ENCODE data around the gene MRTFB.

MRTFB gene

DNA sequence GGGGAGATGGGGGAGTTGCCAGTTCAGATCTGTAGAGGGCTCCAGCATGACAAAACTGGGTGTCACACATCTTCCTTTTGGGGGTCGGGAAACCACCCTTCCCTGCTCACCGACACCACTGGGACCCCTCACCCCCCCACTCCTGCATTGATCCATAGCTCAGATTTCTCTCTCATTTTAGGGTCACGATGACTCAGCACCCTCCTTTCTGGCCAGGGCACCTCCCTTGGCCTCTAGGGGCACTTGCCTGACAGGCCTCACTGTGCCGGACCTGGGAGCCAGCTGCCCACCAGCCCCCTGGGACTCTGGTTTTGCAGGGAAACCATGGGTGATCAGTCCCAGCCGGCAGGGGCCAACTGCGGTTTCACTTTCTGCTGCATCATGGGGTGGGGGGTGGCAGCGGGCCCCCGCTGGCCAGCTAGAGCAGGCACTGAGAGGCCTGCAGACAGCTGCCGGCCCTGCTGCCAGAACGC, 239.4 kb downstream of the MRTFB start:
- no peaks in the 10 kb centered on the region for H3K36me3 ChIP-seq (ENCODE audit: control insufficient read depth in 2 of 2, insufficient read depth in 2 of 2, low read length in 2 of 2)
- no peak overlapping the region for H3K27ac ChIP-seq (ENCODE audit: low read depth in 2 of 2, low read length in 2 of 2)
- H3K9me3 ChIP-seq (ENCODE audit: control insufficient read depth in 2 of 2, low read length in 2 of 2) = no peaks in the 10 kb centered on the region
- H3K4me1 ChIP-seq (ENCODE audit: control insufficient read depth in 2 of 2, insufficient read depth in 2 of 2, low read length in 2 of 2) = peaks cover 4 to 12% of the 10 kb centered on the region in 2 donors
- H3K4me3 ChIP-seq (ENCODE audit: low read length in 2 of 2) = peak overlapping the region in 1 of 2 donors; percentile 20
- no peak overlapping the region for H3K9ac ChIP-seq (ENCODE audit: low read depth in 1 of 2, low read length in 2 of 2)
- no peaks in the 10 kb centered on the region for H3K27me3 ChIP-seq (ENCODE audit: control insufficient read depth in 2 of 2, insufficient read depth in 2 of 2, low read length in 2 of 2)

DNA sequence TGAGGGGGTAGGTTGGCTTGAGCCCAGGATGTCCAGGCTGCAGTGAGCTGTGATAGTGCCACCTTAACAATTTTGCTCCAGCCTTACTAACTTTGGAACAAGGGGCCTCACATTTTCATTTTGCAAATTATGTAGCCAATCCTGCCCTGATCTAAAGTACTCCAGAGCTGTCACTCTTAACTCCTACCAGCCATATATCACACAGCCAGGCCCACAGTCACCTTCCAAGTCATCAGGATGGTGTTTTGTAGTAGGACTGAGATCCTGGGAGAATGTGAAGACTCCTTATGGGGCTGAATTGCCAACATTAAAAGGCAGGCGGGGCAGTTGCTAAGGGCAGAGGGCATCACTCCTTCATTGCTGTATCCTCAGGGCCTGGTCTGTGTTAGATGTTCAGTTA, 243.0 kb downstream of the MRTFB start:
- Histone ChIP-seq H3K27me3 (ENCODE audit: control insufficient read depth in 2 of 2, insufficient read depth in 2 of 2, low read length in 2 of 2) (no peaks in the 10 kb centered on the region), H3K9ac (ENCODE audit: low read depth in 1 of 2, low read length in 2 of 2) (no peak overlapping the region), H3K36me3 (ENCODE audit: control insufficient read depth in 2 of 2, insufficient read depth in 2 of 2, low read length in 2 of 2) (no peaks in the 10 kb centered on the region), H3K4me1 (ENCODE audit: control insufficient read depth in 2 of 2, insufficient read depth in 2 of 2, low read length in 2 of 2) (peaks cover 4 to 6% of the 10 kb centered on the region in 2 donors), H3K9me3 (ENCODE audit: control insufficient read depth in 2 of 2, low read length in 2 of 2) (no peaks in the 10 kb centered on the region), H3K27ac (ENCODE audit: low read depth in 2 of 2, low read length in 2 of 2) (no peak overlapping the region), H3K4me3 (ENCODE audit: low read length in 2 of 2) (no peak overlapping the region)

DNA sequence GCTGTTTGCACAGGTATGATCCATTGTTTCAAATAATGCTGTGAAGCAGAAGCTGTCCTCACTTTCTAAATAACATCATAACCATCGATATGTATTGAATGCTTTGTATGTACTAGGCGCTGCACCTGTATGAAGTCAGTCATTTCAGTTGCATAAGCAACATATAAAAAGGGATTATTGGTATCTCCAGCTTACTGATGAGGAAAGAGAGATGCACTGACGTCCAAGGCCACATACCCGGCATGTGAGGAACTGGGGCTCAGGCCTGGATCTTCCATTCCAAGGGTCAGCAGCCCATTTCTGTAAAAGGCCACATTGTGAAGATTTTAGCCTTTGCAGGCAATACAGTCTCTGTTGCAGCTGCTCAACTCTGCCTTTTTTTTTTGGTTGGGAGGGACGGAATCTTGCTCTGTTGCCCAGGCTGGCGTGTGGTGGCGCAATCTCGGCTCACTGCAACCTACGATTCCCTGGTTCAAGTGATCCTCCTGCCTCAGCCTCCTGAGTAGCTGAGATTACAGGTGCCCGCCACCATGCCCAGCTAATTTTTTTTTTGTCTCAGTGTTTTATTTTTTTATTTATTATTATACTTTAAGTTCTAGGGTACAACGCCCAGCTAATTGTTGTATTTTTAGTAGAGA, 244.7 kb downstream of the MRTFB start:
- Histone ChIP-seq H3K9ac (ENCODE audit: low read depth in 1 of 2, low read length in 2 of 2) (no peak overlapping the region), H3K36me3 (ENCODE audit: control insufficient read depth in 2 of 2, insufficient read depth in 2 of 2, low read length in 2 of 2) (no peaks in the 10 kb centered on the region), H3K27ac (ENCODE audit: low read depth in 2 of 2, low read length in 2 of 2) (no peak overlapping the region), H3K9me3 (ENCODE audit: control insufficient read depth in 2 of 2, low read length in 2 of 2) (no peaks in the 10 kb centered on the region), H3K4me3 (ENCODE audit: low read length in 2 of 2) (no peak overlapping the region), H3K4me1 (ENCODE audit: control insufficient read depth in 2 of 2, insufficient read depth in 2 of 2, low read length in 2 of 2) (no peaks in the 10 kb centered on the region), H3K27me3 (ENCODE audit: control insufficient read depth in 2 of 2, insufficient read depth in 2 of 2, low read length in 2 of 2) (no peaks in the 10 kb centered on the region)

Data from mucosa of rectum (tissue), 2 donors.